Keratinocyte (primary cell): ENCODE measurements around the gene C21orf58.

Experiments used
- CTCF ChIP-seq, 3 experiments: IDR thresholded peaks in 1 of 3; conservative IDR thresholded peaks in 1 of 3; optimal IDR thresholded peaks in 1 of 3; 2 replicates in 2 of 3; 3 replicates in 1 of 3; pipeline versions ENCODE3 to v1.5.1; 2011; ENCODE audit warnings: low read length in 3 of 3, mild to moderate bottlenecking in 3 of 3, moderate library complexity in 2 of 3, control low read depth in 1 of 3, inconsistent platforms in 1 of 3; ENCODE audit not compliant: insufficient read depth in 2 of 3; ENCODE audit errors: extremely low read depth in 1 of 3
- EZH2 ChIP-seq: IDR thresholded peaks from one replicate; pipeline ENCODE4 v1.6.1; 2012; ENCODE audit warnings: inconsistent platforms, mild to moderate bottlenecking, low read length, moderate library complexity

- TF ChIP-seq CTCF (optimal IDR thresholded peaks at IDR 0.05 in 1 of 3, IDR thresholded peaks at IDR 0.05 in 1 of 3, conservative IDR thresholded peaks at IDR 0.05 in 1 of 3; ENCODE audit: extremely low read depth in 1 of 3, insufficient read depth in 2 of 3, low read length in 3 of 3), result no peak
- no peak for TF ChIP-seq EZH2
These were observed 26.1 kb downstream of the C21orf58 start for GRCh38 chr21:46297338-46298271.
